AG09309 (cell line): ENCODE data around the gene PPP1CB.
"Not testable (repeated sequence)": the region's sequence is repeated elsewhere in the genome, so short reads cannot be mapped to it uniquely, and the experiment has no call there.

ENCODE experiments used
- DNase-seq: peaks from one replicate; pipeline ENCODE4 v3.0.0-alpha.2; 2010; ENCODE audit warnings: low read depth
- H3K4me3 ChIP-seq: 2 replicates; pipeline ENCODE4 v1.5.1; 2011; ENCODE audit warnings: mild to moderate bottlenecking, low read depth, low read length, moderate library complexity; ENCODE audit not compliant: control insufficient read depth
- CTCF ChIP-seq: IDR thresholded peaks from 2 replicates; pipeline ENCODE4 v1.5.1; 2011; ENCODE audit warnings: mild to moderate bottlenecking, low read depth, low read length, inconsistent platforms; ENCODE audit not compliant: insufficient read depth, control insufficient read depth; ENCODE audit errors: missing control alignments

The PPP1CB gene

GRCh38 chr2:28737655-28738054, 14.0 kb upstream of the PPP1CB start:
- H3K4me3 ChIP-seq, result no peak overlapping the region
- no peak for DNase-seq
- TF ChIP-seq CTCF, result no peak

- H3K4me3 ChIP-seq, DNase-seq: not testable (repeated sequence)
Measured at GRCh38 chr2:28742619-28743018, 9.0 kb upstream of the PPP1CB start.

- DNase-seq, result no peak
- no peak overlapping the region for H3K4me3 ChIP-seq
- TF ChIP-seq CTCF, result no peak
Measured at GRCh38 chr2:28745225-28745624, 6.4 kb upstream of the PPP1CB start.

- H3K4me3 ChIP-seq, result no peak overlapping the region
- TF ChIP-seq CTCF, result no peak
- DNase-seq, result no peak
Measured at GRCh38 chr2:28745876-28746275, 5.8 kb upstream of the PPP1CB start.

- no peak for DNase-seq
- no peak for TF ChIP-seq CTCF
- no peak overlapping the region for H3K4me3 ChIP-seq
Measured at GRCh38 chr2:28746429-28747111, 5.1 kb upstream of the PPP1CB start.

- TF ChIP-seq CTCF, result no peak
- H3K4me3 ChIP-seq, result no peak overlapping the region
- no peak for DNase-seq
Measured at GRCh38 chr2:28747714-28748113, 3.9 kb upstream of the PPP1CB start.

- no peak for TF ChIP-seq CTCF
- no peak overlapping the region for H3K4me3 ChIP-seq
Measured at GRCh38 chr2:28748176-28748575, 3.5 kb upstream of the PPP1CB start.

More at GRCh38 chr2:28748176-28748575, 3.5 kb upstream of the PPP1CB start:
- DNase-seq, result no peak
